A549 (cell line): ENCODE data around the gene PITPNM3.

Experiments
- CHD2 ChIP-seq: fragments of 150-350 bp; IDR thresholded peaks from 2 replicates; pipeline ENCODE4 v1.6.1; 2014; ENCODE audit warnings: low read length; ENCODE audit not compliant: partially characterized antibody
- CTCF ChIP-seq: fragments of >200 bp; sonication (Bioruptor Twin); formaldehyde crosslinking; IDR thresholded peaks from 3 replicates; pipeline ENCODE4 v1.5.1; 2016
- EP300 ChIP-seq, 2 experiments: fragments of >200 bp; sonication (Bioruptor Twin); formaldehyde crosslinking; IDR thresholded peaks; 2 replicates in 1 of 2; 3 replicates in 1 of 2; pipeline ENCODE4 v1.6.1; 2016 to 2017
- MYC ChIP-seq: IDR thresholded peaks from 2 replicates; pipeline ENCODE4 v1.6.1; 2012; ENCODE audit warnings: mild to moderate bottlenecking, inconsistent platforms, low read length, improper control_type of control experiment, borderline replicate concordance
- NR3C1 ChIP-seq: fragments of >200 bp; sonication (Bioruptor Twin); formaldehyde crosslinking; IDR thresholded peaks from 3 replicates; pipeline ENCODE4 v1.6.1; 2017
- RAD21 ChIP-seq, 2 experiments: fragments of >200 bp in 1 of 2; sonication (Bioruptor Twin) in 1 of 2; formaldehyde crosslinking in 1 of 2; IDR thresholded peaks in 1 of 2; conservative IDR thresholded peaks in 1 of 2; 2 replicates in 1 of 2; 3 replicates in 1 of 2; pipeline ENCODE4 v1.6.1; 2012 to 2018; ENCODE audit warnings: inconsistent platforms in 1 of 2
- REST ChIP-seq: fragments of 200-600 bp; sonication (generic); IDR thresholded peaks from 2 replicates; pipeline ENCODE4 v1.6.1; 2016; ENCODE audit warnings: antibody characterized with exemption, mild to moderate bottlenecking, moderate library complexity
- SMC3 ChIP-seq: fragments of >200 bp; sonication (Bioruptor Twin); formaldehyde crosslinking; IDR thresholded peaks from 3 replicates; pipeline ENCODE4 v1.6.1; 2018; ENCODE audit warnings: inconsistent platforms
- ZC3H11A ChIP-seq: fragments of 450-650 bp; IDR thresholded peaks from 2 replicates; pipeline ENCODE4 v1.6.1; 2014; ENCODE audit warnings: antibody characterized with exemption, mild to moderate bottlenecking
- ZFP36 ChIP-seq: fragments of 450-650 bp; IDR thresholded peaks from 2 replicates; pipeline ENCODE4 v1.6.1; 2014; ENCODE audit warnings: borderline replicate concordance; ENCODE audit not compliant: partially characterized antibody
- TF ChIP-seq, protein P1 (sequence below): fragments of 250-450 bp; sonication (Bioruptor Pico); IDR thresholded peaks from 2 replicates; pipeline ENCODE4 v1.5.0; 2020; ENCODE audit warnings: low read depth, mild to moderate bottlenecking, moderate library complexity
- TF ChIP-seq, protein P2 (sequence below): fragments of >200 bp; sonication (Bioruptor Twin); formaldehyde crosslinking; IDR thresholded peaks from 2 replicates; pipeline ENCODE4 v1.6.1; 2016
- TF ChIP-seq, protein P3 (sequence below): fragments of 450-650 bp; IDR thresholded peaks from 2 replicates; pipeline ENCODE4 v1.6.1; 2014; ENCODE audit warnings: antibody characterized with exemption

GRCh38 chr17:6603744-6604325 lies 47.5 kb upstream of the PITPNM3 start:
- TF ChIP-seq CTCF (no peak), EP300 (IDR thresholded peaks at IDR 0.05) (no peak), REST (no peak), ZC3H11A (no peak), NR3C1 (no peak), CHD2 (no peak), SMC3 (no peak), RAD21 (conservative IDR thresholded peaks at IDR 0.05 in 1 of 2, IDR thresholded peaks at IDR 0.05 in 1 of 2) (peak in 1 of 2 experiments; percentile 30; a peak in 1 of 5 replicates), MYC (no peak), ZFP36 (no peak)
- TF ChIP-seq, protein P1, sequence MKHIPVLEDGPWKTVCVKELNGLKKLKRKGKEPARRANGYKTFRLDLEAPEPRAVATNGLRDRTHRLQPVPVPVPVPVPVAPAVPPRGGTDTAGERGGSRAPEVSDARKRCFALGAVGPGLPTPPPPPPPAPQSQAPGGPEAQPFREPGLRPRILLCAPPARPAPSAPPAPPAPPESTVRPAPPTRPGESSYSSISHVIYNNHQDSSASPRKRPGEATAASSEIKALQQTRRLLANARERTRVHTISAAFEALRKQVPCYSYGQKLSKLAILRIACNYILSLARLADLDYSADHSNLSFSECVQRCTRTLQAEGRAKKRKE (CRISPR knock-in tag): no peak
- TF ChIP-seq, protein P2, sequence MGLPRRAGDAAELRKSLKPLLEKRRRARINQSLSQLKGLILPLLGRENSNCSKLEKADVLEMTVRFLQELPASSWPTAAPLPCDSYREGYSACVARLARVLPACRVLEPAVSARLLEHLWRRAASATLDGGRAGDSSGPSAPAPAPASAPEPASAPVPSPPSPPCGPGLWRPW: no peak
- TF ChIP-seq, protein P3, sequence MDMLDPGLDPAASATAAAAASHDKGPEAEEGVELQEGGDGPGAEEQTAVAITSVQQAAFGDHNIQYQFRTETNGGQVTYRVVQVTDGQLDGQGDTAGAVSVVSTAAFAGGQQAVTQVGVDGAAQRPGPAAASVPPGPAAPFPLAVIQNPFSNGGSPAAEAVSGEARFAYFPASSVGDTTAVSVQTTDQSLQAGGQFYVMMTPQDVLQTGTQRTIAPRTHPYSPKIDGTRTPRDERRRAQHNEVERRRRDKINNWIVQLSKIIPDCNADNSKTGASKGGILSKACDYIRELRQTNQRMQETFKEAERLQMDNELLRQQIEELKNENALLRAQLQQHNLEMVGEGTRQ: no peak
